Measurements from ENCODE around the gene CTSC. TPM values are rescaled to one million over a fixed set of nuclear protein-coding genes. Genes with fewer than 3 reads are reported as not detected.

Gene CTSC
- total RNA-seq, 4 donors from 2014 or later: 14.2 to 78.6 (median 47.9) TPM

GRCh38 chr11:88295028-88295427 lies 42.5 kb downstream of the CTSC start:
- H3K27me3 ChIP-seq: no peaks in the 10 kb centered on the region
- TF ChIP-seq POLR2AphosphoS5 (IDR thresholded peaks at IDR 0.05) (no peak), CTCF (IDR thresholded peaks at IDR 0.05) (no peak), POLR2A (IDR thresholded peaks at IDR 0.05) (no peak), EP300 (IDR thresholded peaks at IDR 0.05) (no peak)
- H3K36me3 ChIP-seq: no peaks in the 10 kb centered on the region
- no peak overlapping the region for H3K27ac ChIP-seq
- H3K9me3 ChIP-seq: no peaks in the 10 kb centered on the region
- H3K4me3 ChIP-seq: no peak overlapping the region
- H3K4me1 ChIP-seq: peaks cover 2 to 32% (median 8%) of the 10 kb centered on the region in 3 donors
- no peak for ATAC-seq
- WGBS, 2 donors (ENCODE audit: low coverage in 1 of 2): 72 to 78% methylated on average over 3 of the region's 3 CpGs

GRCh38 chr11:88293931-88294330 lies 43.6 kb downstream of the CTSC start:
- H3K36me3 ChIP-seq: no peaks in the 10 kb centered on the region
- H3K4me3 ChIP-seq: no peak overlapping the region
- no peak for ATAC-seq
- 88% methylated on average over 3 of the region's 3 CpGs; no CpG with 5 or more reads in 1 of the 2 donors for WGBS, 2 donors (ENCODE audit: low coverage in 1 of 2)
- no peak for TF ChIP-seq EP300 (IDR thresholded peaks at IDR 0.05)
- TF ChIP-seq POLR2AphosphoS5 (IDR thresholded peaks at IDR 0.05): no peak
- TF ChIP-seq CTCF (IDR thresholded peaks at IDR 0.05): no peak
- TF ChIP-seq POLR2A (IDR thresholded peaks at IDR 0.05): no peak
- no peaks in the 10 kb centered on the region for H3K27me3 ChIP-seq
- H3K27ac ChIP-seq: no peak overlapping the region
- H3K4me1 ChIP-seq: peaks cover 2 to 32% (median 8%) of the 10 kb centered on the region in 3 donors
- H3K9me3 ChIP-seq: no peaks in the 10 kb centered on the region

GRCh38 chr11:88292171-88292843 lies 45.2 kb downstream of the CTSC start:
- TF ChIP-seq CTCF (IDR thresholded peaks at IDR 0.05): no peak
- WGBS, 2 donors (ENCODE audit: low coverage in 1 of 2): 17 to 36% methylated on average over 1 to 3 of the region's 3 CpGs
- Histone ChIP-seq H3K4me3 (no peak overlapping the region), H3K9me3 (no peaks in the 10 kb centered on the region), H3K27ac (peak overlapping the region in 1 of 4 donors; percentile 1), H3K36me3 (no peaks in the 10 kb centered on the region), H3K4me1 (peaks cover 0 to 20% (median 4%) of the 10 kb centered on the region in 3 donors), H3K27me3 (no peaks in the 10 kb centered on the region)
- no peak for ATAC-seq

- no peaks in the 10 kb centered on the region for H3K36me3 ChIP-seq
- H3K9me3 ChIP-seq: no peaks in the 10 kb centered on the region
- no peak overlapping the region for H3K4me3 ChIP-seq
- WGBS, 2 donors (ENCODE audit: low coverage in 1 of 2): 100% methylated on average over 1 of the region's 1 CpG; no CpG with 5 or more reads in 1 of the 2 donors
- TF ChIP-seq POLR2AphosphoS5 (IDR thresholded peaks at IDR 0.05) (no peak), EP300 (IDR thresholded peaks at IDR 0.05) (no peak), CTCF (IDR thresholded peaks at IDR 0.05) (no peak), POLR2A (IDR thresholded peaks at IDR 0.05) (no peak)
- ATAC-seq: no peak
- H3K27ac ChIP-seq: no peak overlapping the region
- H3K27me3 ChIP-seq: no peaks in the 10 kb centered on the region
- peaks cover 4 to 55% (median 4%) of the 10 kb centered on the region in 3 donors for H3K4me1 ChIP-seq
Observed at GRCh38 chr11:88288560-88288959, 49.0 kb downstream of the CTSC start.

GRCh38 chr11:88284336-88285050 lies 53.0 kb downstream of the CTSC start:
- peaks cover 8 to 67% (median 13%) of the 10 kb centered on the region in 3 donors for H3K4me1 ChIP-seq
- H3K9me3 ChIP-seq: no peaks in the 10 kb centered on the region
- no peak overlapping the region for H3K4me3 ChIP-seq
- H3K27ac ChIP-seq: no peak overlapping the region
- no peaks in the 10 kb centered on the region for H3K36me3 ChIP-seq
- no peaks in the 10 kb centered on the region for H3K27me3 ChIP-seq
- no peak for ATAC-seq
- TF ChIP-seq POLR2A (IDR thresholded peaks at IDR 0.05) (no peak), POLR2AphosphoS5 (IDR thresholded peaks at IDR 0.05) (no peak), EP300 (IDR thresholded peaks at IDR 0.05) (no peak), CTCF (IDR thresholded peaks at IDR 0.05) (no peak)

Measured in gastroesophageal sphincter (tissue), 4 donors.